OCI-LY7 (cell line): Measurements from ENCODE around the gene DDX27. TPM values are rescaled to one million over a fixed set of nuclear protein-coding genes. Genes with fewer than 3 reads are reported as not detected.
A peak's percentile ranks its signal among the peaks of the same experiment; 100 is the strongest.

Experiments used
- BruUV-seq: library from RNA; stranded (reverse); fragments of 400-500 nt; replicated peaks from 2 replicates; lab custom pipeline; 2021; lab: Mats Ljungman, UMichigan
- CTCF ChIA-PET: fragments of 300-600 bp; sonication (Branson Sonifier 250); formaldehyde crosslinking; loops from one replicate; lab custom pipeline; 2022; ENCODE audit warnings: antibody characterized with exemption; ENCODE audit not compliant: unreplicated experiment; lab: Charles Lee
- POLR2A ChIA-PET: fragments of 300-600 bp; sonication (Branson Sonifier 250); formaldehyde crosslinking; loops from one replicate; lab custom pipeline; 2022; ENCODE audit warnings: antibody characterized with exemption; lab: Charles Lee
- DNase-seq: peaks from one replicate; pipeline ENCODE4 v3.0.0-alpha.2; 2015; ENCODE audit warnings: low spot score
- H2AFZ ChIP-seq: fragments of 200-600 bp; sonication (generic), shearing (Covaris generic); 2 replicates; pipeline ENCODE4 v1.6.1; 2014; ENCODE audit warnings: mild to moderate bottlenecking, antibody characterized with exemption, low read length, moderate library complexity
- H3K27ac ChIP-seq: fragments of 200-600 bp; sonication (generic); 2 replicates; pipeline ENCODE4 v1.5.1; 2014; ENCODE audit warnings: mixed run types, low read depth, mild to moderate bottlenecking, moderate library complexity, low read length, inconsistent platforms; ENCODE audit not compliant: poor library complexity, severe bottlenecking
- H3K36me3 ChIP-seq: fragments of 200-600 bp; sonication (generic); 2 replicates; pipeline ENCODE4 v1.6.1; 2014; ENCODE audit warnings: mild to moderate bottlenecking, antibody characterized with exemption, low read length, moderate library complexity, mixed read lengths; ENCODE audit not compliant: insufficient read depth
- H3K4me1 ChIP-seq: fragments of 200-600 bp; sonication (generic); 2 replicates; pipeline ENCODE4 v1.5.1; 2014; ENCODE audit warnings: mild to moderate bottlenecking, low read length; ENCODE audit not compliant: insufficient read depth, poor library complexity, severe bottlenecking
- H3K4me2 ChIP-seq: fragments of 200-600 bp; sonication (generic); 2 replicates; pipeline ENCODE4 v1.6.1; 2014; ENCODE audit warnings: mild to moderate bottlenecking, low read length
- H3K4me3 ChIP-seq: fragments of 200-600 bp; sonication (generic); 2 replicates; pipeline ENCODE4 v1.5.1; 2014; ENCODE audit warnings: mild to moderate bottlenecking, low read depth, low read length; ENCODE audit not compliant: poor library complexity, severe bottlenecking
- H3K79me2 ChIP-seq: fragments of 200-600 bp; sonication (generic); 2 replicates; pipeline ENCODE4 v1.6.1; 2016; ENCODE audit warnings: low read depth, mild to moderate bottlenecking, low read length, moderate library complexity, mixed read lengths; ENCODE audit not compliant: insufficient read depth
- H3K9me2 ChIP-seq: fragments of 200-600 bp; sonication (generic); 2 replicates; pipeline ENCODE4 v1.6.1; 2016; ENCODE audit warnings: mild to moderate bottlenecking, low read length, mixed read lengths; ENCODE audit not compliant: insufficient read depth
- H3K9me3 ChIP-seq: fragments of 200-600 bp; sonication (generic); 2 replicates; pipeline ENCODE4 v1.6.1; 2014; ENCODE audit warnings: mild to moderate bottlenecking, mixed run types, low read length, mixed read lengths
- H4K20me1 ChIP-seq: fragments of 200-600 bp; sonication (generic); 2 replicates; pipeline ENCODE4 v1.6.1; 2014; ENCODE audit warnings: mild to moderate bottlenecking, antibody characterized with exemption, low read length, moderate library complexity, mixed read lengths; ENCODE audit not compliant: insufficient read depth
- EZH2phosphoT487 ChIP-seq: fragments of 200-600 bp; sonication (generic); IDR thresholded peaks from 2 replicates; pipeline ENCODE4 v1.6.1; 2018; ENCODE audit warnings: low read depth, borderline replicate concordance, mild to moderate bottlenecking, mixed run types, antibody characterized with exemption, low read length, moderate library complexity, mixed read lengths
- intact Hi-C: fragments of 100-400 bp; cut with micrococcal nuclease; formaldehyde crosslinking; loops from one replicate; pipeline ENCODE4 v1.10.0; 2022; ENCODE audit not compliant: unreplicated experiment
- total RNA-seq, 2 experiments: library from RNA; depleted of rRNA in 1 of 2; stranded (reverse); fragments of >200 nt in 1 of 2; shearing (Covaris generic) in 1 of 2; gene quantifications; 2 replicates each; pipeline ENCODE4 v1.2.3, GENCODE V29; 2014 to 2022
- TF ChIP-seq, protein P1 (sequence below): fragments of 200-600 bp; sonication (generic); conservative IDR thresholded peaks from 2 replicates; pipeline ENCODE4 v1.5.1; 2014; ENCODE audit warnings: mild to moderate bottlenecking, antibody characterized with exemption, low read length, moderate library complexity, mixed read lengths

The DDX27 gene
- total RNA-seq, 2 experiments from 2014 or later = 53.9 to 57.0 TPM

DNA sequence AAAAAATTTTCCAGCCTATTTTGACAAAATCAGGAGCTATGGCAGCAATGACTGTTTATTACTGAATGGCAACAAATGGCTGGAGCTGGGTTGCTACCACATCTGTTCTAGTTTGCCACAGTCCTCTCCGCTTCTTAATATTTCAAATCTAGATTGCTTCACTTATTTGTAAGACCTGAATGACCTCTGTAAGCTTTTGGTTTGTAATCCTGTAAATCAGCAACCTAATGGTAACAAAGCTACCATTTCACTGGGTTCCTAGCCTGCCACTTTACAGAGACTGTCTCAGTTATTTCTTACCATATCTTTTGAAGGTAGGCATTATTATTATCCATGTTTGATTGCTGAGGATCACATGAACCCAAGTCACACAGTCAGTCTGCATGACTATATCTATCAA is 43.2 kb downstream of the DDX27 start:
- peaks cover 28% of the 10 kb centered on the region for H3K79me2 ChIP-seq
- ChIA-PET POLR2A (no interaction called here), CTCF (no interaction called here)
- no peaks in the 10 kb centered on the region for H3K9me2 ChIP-seq
- DNase-seq = no peak
- H3K36me3 ChIP-seq = peaks cover 87% of the 10 kb centered on the region
- intact Hi-C loops = no loop called here
- TSS peak; percentile 31 for BruUV-seq
- 0 out of 2 replicates have a peak, but pooled peaks cover 5% of the 10 kb centered on the region for H4K20me1 ChIP-seq
- H3K4me3 ChIP-seq = no peak overlapping the region
- peaks cover 17% of the 10 kb centered on the region for H3K4me1 ChIP-seq
- TF ChIP-seq EZH2phosphoT487 = no peak
- TF ChIP-seq, protein P1, sequence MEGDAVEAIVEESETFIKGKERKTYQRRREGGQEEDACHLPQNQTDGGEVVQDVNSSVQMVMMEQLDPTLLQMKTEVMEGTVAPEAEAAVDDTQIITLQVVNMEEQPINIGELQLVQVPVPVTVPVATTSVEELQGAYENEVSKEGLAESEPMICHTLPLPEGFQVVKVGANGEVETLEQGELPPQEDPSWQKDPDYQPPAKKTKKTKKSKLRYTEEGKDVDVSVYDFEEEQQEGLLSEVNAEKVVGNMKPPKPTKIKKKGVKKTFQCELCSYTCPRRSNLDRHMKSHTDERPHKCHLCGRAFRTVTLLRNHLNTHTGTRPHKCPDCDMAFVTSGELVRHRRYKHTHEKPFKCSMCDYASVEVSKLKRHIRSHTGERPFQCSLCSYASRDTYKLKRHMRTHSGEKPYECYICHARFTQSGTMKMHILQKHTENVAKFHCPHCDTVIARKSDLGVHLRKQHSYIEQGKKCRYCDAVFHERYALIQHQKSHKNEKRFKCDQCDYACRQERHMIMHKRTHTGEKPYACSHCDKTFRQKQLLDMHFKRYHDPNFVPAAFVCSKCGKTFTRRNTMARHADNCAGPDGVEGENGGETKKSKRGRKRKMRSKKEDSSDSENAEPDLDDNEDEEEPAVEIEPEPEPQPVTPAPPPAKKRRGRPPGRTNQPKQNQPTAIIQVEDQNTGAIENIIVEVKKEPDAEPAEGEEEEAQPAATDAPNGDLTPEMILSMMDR = no peak
- H3K9me3 ChIP-seq = no peaks in the 10 kb centered on the region
- H2AFZ ChIP-seq = no peak overlapping the region
- H3K4me2 ChIP-seq = no peak overlapping the region
- no peak overlapping the region for H3K27ac ChIP-seq

DNA sequence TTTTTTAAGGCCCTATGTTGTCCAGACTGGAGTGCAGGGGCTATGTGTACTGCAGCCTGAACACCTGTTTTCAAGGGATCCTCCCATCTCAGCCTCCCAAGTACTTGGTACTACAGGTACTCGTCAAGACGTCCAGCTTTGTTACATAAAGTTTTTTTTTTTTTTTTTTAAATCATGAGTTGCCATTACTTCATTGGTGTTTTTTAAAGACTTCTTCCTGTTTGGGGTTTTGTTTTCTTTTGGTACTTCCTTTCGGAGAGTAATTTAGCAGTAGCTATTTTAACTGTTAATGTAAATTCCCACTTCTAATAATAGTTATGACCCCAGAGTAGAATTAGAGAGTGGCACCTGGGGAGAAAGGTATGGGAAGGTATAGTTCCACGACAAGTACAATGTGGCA is 48.1 kb downstream of the DDX27 start:
- BruUV-seq = no TSS peak
- no peak for DNase-seq
- H3K79me2 ChIP-seq = peaks cover 69% of the 10 kb centered on the region
- CTCF ChIA-PET = interaction anchor here (0.8 to 0.9 kb wide), 2 partner anchors 9 to 30 kb away, joined by 3 to 6 read pairs; no protein-coding TSS in a partner anchor
- H3K36me3 ChIP-seq = peaks cover 98% of the 10 kb centered on the region
- no peak overlapping the region for H2AFZ ChIP-seq
- H3K9me3 ChIP-seq = peaks cover 9% of the 10 kb centered on the region; the same call in 1 of the 2 replicates
- H3K4me2 ChIP-seq = peak overlapping the region; percentile 31; the same call in 1 of the 2 replicates
- POLR2A ChIA-PET = interaction anchor here (0.9 to 1.9 kb wide), 5 partner anchors 9 to 50 kb away, joined by 3 to 9 read pairs (median 5); no protein-coding TSS in a partner anchor
- H4K20me1 ChIP-seq = 0 out of 2 replicates have a peak, but pooled peaks cover 8% of the 10 kb centered on the region
- H3K27ac ChIP-seq = no peak overlapping the region
- intact Hi-C loops = no loop called here
- TF ChIP-seq EZH2phosphoT487 = no peak
- TF ChIP-seq, protein P1 = no peak
- H3K4me3 ChIP-seq = no peak overlapping the region
- peaks cover 37% of the 10 kb centered on the region for H3K4me1 ChIP-seq
- no peaks in the 10 kb centered on the region for H3K9me2 ChIP-seq
